ENCODE data around the gene ATOH7. TPM values are rescaled to one million over a fixed set of nuclear protein-coding genes. Genes with fewer than 3 reads are reported as not detected.
A peak's percentile ranks its signal among the peaks of the same experiment; 100 is the strongest.
"Not testable (repeated sequence)": the region's sequence is repeated elsewhere in the genome, so short reads cannot be mapped to it uniquely, and the experiment has no call there.

Gene ATOH7
- total RNA-seq, 1 donor from 2014 or later, result 0.65 TPM

DNA sequence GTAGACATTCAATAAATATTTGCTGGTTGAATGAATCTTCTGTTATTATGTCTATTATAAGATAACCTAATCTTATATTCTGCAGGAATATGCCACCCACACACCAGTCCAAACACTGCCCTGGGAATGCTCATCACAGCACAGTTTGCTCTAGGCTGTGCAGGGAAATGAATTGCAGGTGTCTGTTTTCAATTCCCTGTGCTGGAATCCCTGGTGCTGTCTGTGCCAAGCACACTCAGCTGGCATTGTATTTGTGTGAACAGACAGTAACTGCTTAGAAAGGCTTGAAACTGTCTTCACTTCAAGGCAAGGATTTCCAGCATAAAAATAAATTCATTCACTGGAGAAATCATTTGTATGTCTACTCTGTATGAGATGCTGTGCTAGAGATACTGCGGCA is 20.2 kb downstream of the ATOH7 start:
- H3K9me3 Mint-ChIP-seq (ENCODE audit: low read depth), result no peaks in the 10 kb centered on the region
- H3K27ac Mint-ChIP-seq, result no peak overlapping the region
- H3K27me3 Mint-ChIP-seq, result peaks cover 12% of the 10 kb centered on the region

GRCh38 chr10:68208424-68209042 is 23.4 kb downstream of the ATOH7 start:
- peaks cover 12% of the 10 kb centered on the region for H3K27me3 Mint-ChIP-seq

More for the DNA sequence above, 20.2 kb downstream of the ATOH7 start:
- Mint-ChIP-seq H3K4me3 (ENCODE audit: low read depth) (no peak overlapping the region), H3K36me3 (ENCODE audit: insufficient read depth) (no peaks in the 10 kb centered on the region), H3K4me1 (ENCODE audit: low read depth) (peaks cover 3% of the 10 kb centered on the region)
- DNase-seq (ENCODE audit: low spot score, unreplicated experiment), result no peak
- TF ChIP-seq CTCF (IDR thresholded peaks at IDR 0.05; ENCODE audit: unreplicated experiment), result no peak

DNA sequence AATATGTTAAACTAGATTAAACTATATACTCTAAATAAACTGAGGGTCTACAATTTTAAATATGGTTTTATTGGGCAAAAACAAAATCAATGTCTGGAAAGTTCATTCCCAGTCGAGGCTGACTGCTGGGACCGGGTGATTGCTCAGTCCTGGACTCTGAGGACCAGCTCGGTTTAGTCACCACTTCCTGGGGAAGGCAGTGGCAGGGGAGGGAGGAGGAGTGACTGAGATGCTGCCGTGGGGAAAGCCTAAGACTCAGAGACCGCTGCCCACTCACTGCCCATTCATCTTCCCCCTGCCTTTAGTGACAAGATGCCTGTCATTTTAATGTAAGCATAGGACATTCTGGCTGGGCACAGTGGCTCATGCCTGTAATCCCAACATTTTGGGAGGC is 29.0 kb downstream of the ATOH7 start:
- TF ChIP-seq CTCF (IDR thresholded peaks at IDR 0.05; ENCODE audit: unreplicated experiment), result no peak
- DNase-seq (ENCODE audit: low spot score, unreplicated experiment), result no peak
- Mint-ChIP-seq H3K4me3 (ENCODE audit: low read depth) (no peak overlapping the region), H3K27ac (no peak overlapping the region), H3K27me3 (no peaks in the 10 kb centered on the region), H3K36me3 (ENCODE audit: insufficient read depth) (no peaks in the 10 kb centered on the region), H3K4me1 (ENCODE audit: low read depth) (peaks cover 5% of the 10 kb centered on the region), H3K9me3 (ENCODE audit: low read depth) (no peaks in the 10 kb centered on the region)

More at GRCh38 chr10:68208424-68209042, 23.4 kb downstream of the ATOH7 start:
- no peak overlapping the region for H3K27ac Mint-ChIP-seq
- peak; percentile 21 for DNase-seq (ENCODE audit: low spot score, unreplicated experiment)
- TF ChIP-seq CTCF (IDR thresholded peaks at IDR 0.05; ENCODE audit: unreplicated experiment), result peak; percentile 64
- no peaks in the 10 kb centered on the region for H3K36me3 Mint-ChIP-seq (ENCODE audit: insufficient read depth)
- no peak overlapping the region for H3K4me3 Mint-ChIP-seq (ENCODE audit: low read depth)
- no peaks in the 10 kb centered on the region for H3K9me3 Mint-ChIP-seq (ENCODE audit: low read depth)
- peaks cover 3% of the 10 kb centered on the region for H3K4me1 Mint-ChIP-seq (ENCODE audit: low read depth)

- H3K36me3 Mint-ChIP-seq (ENCODE audit: insufficient read depth), result no peaks in the 10 kb centered on the region
- no peak for TF ChIP-seq CTCF (IDR thresholded peaks at IDR 0.05; ENCODE audit: unreplicated experiment)
- peaks cover 6% of the 10 kb centered on the region for H3K9me3 Mint-ChIP-seq (ENCODE audit: low read depth)
- peaks cover 5% of the 10 kb centered on the region for H3K4me1 Mint-ChIP-seq (ENCODE audit: low read depth)
- H3K4me3 Mint-ChIP-seq (ENCODE audit: low read depth), result no peak overlapping the region
- no peak overlapping the region for H3K27ac Mint-ChIP-seq
- no peak for DNase-seq (ENCODE audit: low spot score, unreplicated experiment)
- H3K27me3 Mint-ChIP-seq, result peaks cover 7% of the 10 kb centered on the region
Measured at GRCh38 chr10:68196701-68197100, 35.2 kb downstream of the ATOH7 start.

DNA sequence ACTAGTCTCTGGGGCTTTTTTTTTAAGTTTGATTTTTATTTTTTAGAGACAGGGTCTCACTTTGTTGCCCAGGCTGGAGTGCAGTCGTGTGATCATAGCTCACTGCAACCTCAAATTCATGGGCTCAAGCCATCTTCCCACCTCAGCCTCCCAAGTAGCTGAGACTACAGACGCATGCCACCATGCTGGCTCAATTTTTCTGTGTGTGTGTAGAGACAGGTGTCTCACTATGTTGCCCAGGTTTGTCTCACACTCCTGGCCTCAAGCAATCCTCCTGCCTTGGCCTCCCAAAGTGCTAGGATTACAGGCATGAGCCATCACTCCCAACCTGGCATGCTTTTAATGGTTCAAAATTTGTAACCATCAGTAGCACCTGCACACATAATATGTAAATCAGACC is 36.1 kb downstream of the ATOH7 start:
- not testable (repeated sequence) for H3K27ac Mint-ChIP-seq; H3K4me3 Mint-ChIP-seq (ENCODE audit: low read depth); H3K9me3 Mint-ChIP-seq (ENCODE audit: low read depth); H3K27me3 Mint-ChIP-seq; DNase-seq (ENCODE audit: low spot score, unreplicated experiment); H3K36me3 Mint-ChIP-seq (ENCODE audit: insufficient read depth); H3K4me1 Mint-ChIP-seq (ENCODE audit: low read depth)

- no peak for DNase-seq (ENCODE audit: low spot score, unreplicated experiment)
- no peak for TF ChIP-seq CTCF (IDR thresholded peaks at IDR 0.05; ENCODE audit: unreplicated experiment)
- Mint-ChIP-seq H3K4me1 (ENCODE audit: low read depth) (no peaks in the 10 kb centered on the region), H3K27me3 (peaks cover 7% of the 10 kb centered on the region), H3K36me3 (ENCODE audit: insufficient read depth) (no peaks in the 10 kb centered on the region), H3K27ac (no peak overlapping the region), H3K9me3 (ENCODE audit: low read depth) (peaks cover 10% of the 10 kb centered on the region), H3K4me3 (ENCODE audit: low read depth) (no peak overlapping the region)
Measured at GRCh38 chr10:68194290-68194689, 37.6 kb downstream of the ATOH7 start.

All from progenitor cell of endocrine pancreas (in vitro differentiated cells).